ENCODE measurements around the gene GALC.

- TF ChIP-seq CTCF (IDR thresholded peaks at IDR 0.05) (no peak), POLR2A (IDR thresholded peaks at IDR 0.05) (no peak)
Measured at GRCh38 chr14:88008039-88008742, 15.2 kb upstream of the GALC start.

Data from heart left ventricle (tissue), 13 donors.